Trophoblast cell (in vitro differentiated cells and primary cell): ENCODE measurements around the gene PCIF1.
A peak's percentile ranks its signal among the peaks of the same experiment; 100 is the strongest.

Source experiments
- DNase-seq, 2 donors: peaks; one replicate each; pipeline ENCODE4 v3.0.0-alpha.2; 2016
- H2AFZ ChIP-seq: 2 replicates; pipeline ENCODE4 v1.6.1; 2013; ENCODE audit warnings: low read length, moderate library complexity, mild to moderate bottlenecking; ENCODE audit not compliant: insufficient read depth, poor library complexity
- H2AK5ac ChIP-seq: 2 replicates; pipeline ENCODE4 v1.6.1; 2013; ENCODE audit warnings: mild to moderate bottlenecking, low read length
- H2BK120ac ChIP-seq: 2 replicates; pipeline ENCODE4 v1.6.1; 2013; ENCODE audit warnings: low read length, mild to moderate bottlenecking, moderate library complexity; ENCODE audit not compliant: insufficient read depth, poor library complexity
- H2BK12ac ChIP-seq: 2 replicates; pipeline ENCODE4 v1.6.1; 2013; ENCODE audit warnings: mild to moderate bottlenecking, low read length, moderate library complexity
- H2BK5ac ChIP-seq: 2 replicates; pipeline ENCODE4 v1.6.1; 2013; ENCODE audit warnings: low read length, low read depth, moderate library complexity, mild to moderate bottlenecking; ENCODE audit not compliant: poor library complexity
- H3K14ac ChIP-seq: 2 replicates; pipeline ENCODE4 v1.6.1; 2013; ENCODE audit warnings: mild to moderate bottlenecking, low read length
- H3K18ac ChIP-seq: 2 replicates; pipeline ENCODE4 v1.6.1; 2013; ENCODE audit warnings: mild to moderate bottlenecking, low read length
- H3K23ac ChIP-seq: 2 replicates; pipeline ENCODE4 v1.6.1; 2013; ENCODE audit warnings: low read length
- H3K27ac ChIP-seq: 2 replicates; pipeline ENCODE4 v1.5.1; 2013; ENCODE audit warnings: low read depth, mild to moderate bottlenecking, inconsistent platforms, low read length, moderate library complexity
- H3K27me3 ChIP-seq: 2 replicates; pipeline ENCODE4 v1.6.1; 2013; ENCODE audit warnings: inconsistent platforms, mild to moderate bottlenecking, low read length, moderate library complexity; ENCODE audit not compliant: insufficient read depth
- H3K36me3 ChIP-seq, 2 experiments: 1 replicate in 1 of 2; 2 replicates in 1 of 2; pipeline ENCODE4 v1.6.1; 2013; ENCODE audit warnings: low read length in 2 of 2, mild to moderate bottlenecking in 2 of 2, moderate library complexity in 1 of 2; ENCODE audit not compliant: insufficient read depth in 2 of 2, control insufficient read depth in 1 of 2
- H3K4ac ChIP-seq: 2 replicates; pipeline ENCODE4 v1.6.1; 2013; ENCODE audit warnings: low read depth, mild to moderate bottlenecking, low read length, moderate library complexity
- H3K4me1 ChIP-seq, 2 experiments: 1 replicate in 1 of 2; 2 replicates in 1 of 2; pipeline ENCODE4 v1.6.1; 2013; ENCODE audit warnings: low read length in 2 of 2, mild to moderate bottlenecking in 2 of 2, moderate library complexity in 1 of 2; ENCODE audit not compliant: insufficient read depth in 2 of 2, control insufficient read depth in 1 of 2
- H3K4me2 ChIP-seq: 2 replicates; pipeline ENCODE4 v1.6.1; 2013; ENCODE audit warnings: inconsistent platforms, mild to moderate bottlenecking, low read length, moderate library complexity
- H3K4me3 ChIP-seq: 2 replicates; pipeline ENCODE4 v1.5.1; 2013; ENCODE audit warnings: mild to moderate bottlenecking, low read depth, low read length, inconsistent platforms
- H3K79me1 ChIP-seq: one replicate; pipeline ENCODE4 v1.6.1; 2013; ENCODE audit warnings: low read length
- H3K79me2 ChIP-seq: 2 replicates; pipeline ENCODE4 v1.6.1; 2013; ENCODE audit warnings: low read length, mild to moderate bottlenecking; ENCODE audit not compliant: control insufficient read depth, insufficient read depth, poor library complexity
- H3K9ac ChIP-seq: 2 replicates; pipeline ENCODE4 v1.6.1; 2013; ENCODE audit warnings: mild to moderate bottlenecking, low read length
- H3K9me3 ChIP-seq: 2 replicates; pipeline ENCODE4 v1.6.1; 2013; ENCODE audit warnings: low read depth, mild to moderate bottlenecking, control low read depth, inconsistent platforms, low read length; ENCODE audit not compliant: insufficient read depth
- H4K12ac ChIP-seq: 2 replicates; pipeline ENCODE4 v1.6.1; 2013; ENCODE audit warnings: low read depth, mild to moderate bottlenecking, low read length, moderate library complexity
- H4K8ac ChIP-seq: 2 replicates; pipeline ENCODE4 v1.6.1; 2013; ENCODE audit warnings: low read depth, mild to moderate bottlenecking, low read length, moderate library complexity
- H4K91ac ChIP-seq: one replicate; pipeline ENCODE4 v1.6.1; 2013; ENCODE audit warnings: low read depth, mild to moderate bottlenecking, low read length, moderate library complexity
- WGBS: extraction: QIAGEN DNeasy Blood & Tissue Kit; methylation state at CpG from one replicate; pipeline ENCODE4 v1.1.7; 2013; ENCODE audit warnings: missing lambda C conversion rate; ENCODE audit not compliant: insufficient read length, insufficient coverage; ENCODE audit errors: extremely low coverage; 5-methylcytosine and 5-hydroxymethylcytosine counted together

Gene PCIF1

DNA sequence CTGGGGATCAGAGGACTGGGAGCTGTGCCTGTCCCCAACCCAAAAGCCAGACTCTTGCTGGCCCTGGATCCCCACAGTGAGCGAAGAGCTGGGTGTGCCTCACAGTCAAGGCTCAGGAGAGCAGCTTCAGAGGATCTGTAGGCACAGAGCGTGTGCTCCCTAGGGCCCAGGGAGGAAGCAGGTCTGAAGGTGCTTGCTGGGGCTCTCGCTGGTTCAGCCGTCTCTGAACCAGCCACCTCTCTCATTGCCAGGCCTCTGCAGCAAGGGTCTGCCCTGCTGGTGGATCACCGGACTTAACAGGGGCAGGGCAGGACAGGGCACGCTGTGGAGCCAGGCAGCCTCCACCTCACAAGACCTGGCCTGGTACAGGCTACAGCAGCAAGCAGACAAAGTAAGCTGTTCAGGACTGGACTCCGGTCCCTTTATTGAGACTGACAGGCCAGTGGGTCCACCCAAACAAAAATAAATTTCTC is 13.8 kb downstream of the PCIF1 start:
- H4K12ac ChIP-seq: no peak overlapping the region
- H2AK5ac ChIP-seq: no peak overlapping the region
- no peak overlapping the region for H3K27ac ChIP-seq
- H3K79me1 ChIP-seq: no peaks in the 10 kb centered on the region
- WGBS: no CpG with 5 or more reads among the region's 7 CpGs
- no peak for DNase-seq
- H3K79me2 ChIP-seq: no peaks in the 10 kb centered on the region
- H3K4me2 ChIP-seq: no peak overlapping the region
- no peak overlapping the region for H3K23ac ChIP-seq
- H3K36me3 ChIP-seq: peaks cover 91 to 98% of the 10 kb centered on the region in 2 experiments
- no peak overlapping the region for H3K14ac ChIP-seq
- no peak overlapping the region for H2AFZ ChIP-seq
- no peak overlapping the region for H4K91ac ChIP-seq
- H3K4ac ChIP-seq: no peak overlapping the region
- H2BK120ac ChIP-seq: no peak overlapping the region
- no peak overlapping the region for H4K8ac ChIP-seq
- H3K18ac ChIP-seq: no peak overlapping the region
- no peaks in the 10 kb centered on the region for H3K9me3 ChIP-seq
- no peak overlapping the region for H3K9ac ChIP-seq
- H2BK5ac ChIP-seq: no peak overlapping the region
- no peak overlapping the region for H3K4me3 ChIP-seq
- H3K4me1 ChIP-seq: no peaks in the 10 kb centered on the region
- H3K27me3 ChIP-seq: no peaks in the 10 kb centered on the region
- no peak overlapping the region for H2BK12ac ChIP-seq

DNA sequence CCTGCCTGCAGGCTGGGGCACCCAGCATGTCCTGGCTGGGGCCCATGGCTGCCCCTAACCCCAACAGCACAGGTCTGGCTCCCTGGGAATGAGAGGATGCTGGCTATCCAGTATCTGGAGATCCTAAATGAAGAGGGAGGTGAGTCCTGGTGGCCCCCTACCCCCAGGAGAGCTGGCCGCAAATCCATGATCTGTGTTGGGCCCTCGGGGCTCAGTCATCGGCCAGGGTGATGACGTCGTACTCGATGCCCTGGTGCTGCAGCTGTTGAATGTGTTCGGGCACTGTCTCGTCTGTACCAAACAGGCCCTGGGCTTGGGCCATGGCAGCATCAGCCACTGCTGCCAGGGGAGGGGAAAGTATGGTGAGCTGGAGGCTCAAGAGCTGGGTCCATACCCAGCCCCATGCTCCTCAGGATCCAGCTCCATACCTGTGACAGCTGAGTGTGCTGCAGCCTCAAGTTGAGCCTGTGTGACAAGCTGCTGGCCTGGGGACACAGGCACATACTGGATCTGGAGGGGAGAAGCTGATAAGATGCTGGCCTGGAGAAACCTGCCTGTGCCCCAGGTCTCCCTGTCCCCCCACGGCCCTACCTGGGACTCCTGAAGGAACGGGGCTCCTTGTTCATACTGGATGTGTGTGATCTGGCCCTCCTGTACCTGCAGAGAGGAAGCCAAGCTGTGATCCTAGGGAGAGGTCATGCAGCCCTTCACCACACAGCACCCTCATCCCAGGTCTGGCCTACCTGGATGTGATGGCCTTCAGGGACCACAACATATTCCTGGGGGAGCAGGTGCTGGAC is 14.5 kb downstream of the PCIF1 start:
- H3K27ac ChIP-seq: no peak overlapping the region
- H3K79me1 ChIP-seq: no peaks in the 10 kb centered on the region
- no peak overlapping the region for H3K4me2 ChIP-seq
- H4K91ac ChIP-seq: no peak overlapping the region
- WGBS: no CpG with 5 or more reads among the region's 10 CpGs
- H3K4me1 ChIP-seq: no peaks in the 10 kb centered on the region
- no peak overlapping the region for H4K8ac ChIP-seq
- no peak overlapping the region for H3K23ac ChIP-seq
- H2BK120ac ChIP-seq: no peak overlapping the region
- no peak overlapping the region for H3K18ac ChIP-seq
- H3K4me3 ChIP-seq: no peak overlapping the region
- DNase-seq: no peak
- no peak overlapping the region for H3K14ac ChIP-seq
- peaks cover 91 to 98% of the 10 kb centered on the region in 2 experiments for H3K36me3 ChIP-seq
- H3K4ac ChIP-seq: no peak overlapping the region
- no peaks in the 10 kb centered on the region for H3K27me3 ChIP-seq
- H3K79me2 ChIP-seq: no peaks in the 10 kb centered on the region
- no peak overlapping the region for H3K9ac ChIP-seq
- no peak overlapping the region for H2BK5ac ChIP-seq
- H2AFZ ChIP-seq: no peak overlapping the region
- H2AK5ac ChIP-seq: no peak overlapping the region
- peaks cover 3% of the 10 kb centered on the region for H3K9me3 ChIP-seq
- H2BK12ac ChIP-seq: no peak overlapping the region
- no peak overlapping the region for H4K12ac ChIP-seq

DNA sequence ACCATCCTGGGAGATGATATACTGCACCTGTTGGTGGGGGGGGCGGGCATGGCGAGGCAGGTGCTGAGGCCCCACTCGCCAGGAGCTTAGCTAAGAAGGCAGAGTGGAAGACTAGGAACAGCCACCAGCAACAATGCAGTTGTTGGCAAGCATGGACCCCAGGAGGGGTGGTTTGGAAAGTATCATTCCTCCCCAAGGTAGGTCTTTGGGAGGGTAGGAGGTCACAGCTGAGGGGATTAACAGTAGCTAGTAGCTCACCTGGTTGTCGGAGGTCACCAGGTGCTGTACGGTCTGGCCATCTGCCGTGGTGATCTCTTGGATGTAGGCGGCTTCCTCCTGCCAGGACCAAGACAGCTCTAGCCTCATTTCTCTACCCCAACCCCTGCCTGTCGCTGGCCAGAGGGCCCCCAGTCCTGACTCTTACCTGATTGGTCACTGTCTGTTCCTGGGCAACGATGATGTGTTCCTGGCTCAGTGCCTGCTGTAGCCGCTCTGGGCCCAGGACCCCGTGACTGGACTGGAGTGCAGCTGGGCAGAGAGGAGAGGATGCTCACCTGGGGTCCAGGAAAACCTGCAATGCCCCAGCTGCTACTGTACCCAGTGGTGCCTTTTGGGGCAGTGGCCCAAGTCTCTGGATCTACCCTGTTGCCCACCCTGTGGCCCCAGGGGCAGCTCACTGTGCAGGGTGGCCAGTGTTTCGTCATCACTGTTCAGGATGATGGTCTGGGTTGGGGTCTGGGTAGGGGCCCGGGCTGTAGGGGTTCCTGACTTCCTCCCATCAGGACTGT is 15.3 kb downstream of the PCIF1 start:
- Histone ChIP-seq H2BK12ac (no peak overlapping the region), H4K91ac (no peak overlapping the region), H2BK5ac (no peak overlapping the region), H3K18ac (no peak overlapping the region), H3K36me3 (peaks cover 91 to 92% of the 10 kb centered on the region in 2 experiments), H3K14ac (no peak overlapping the region), H3K23ac (no peak overlapping the region), H4K12ac (no peak overlapping the region), H2AFZ (no peak overlapping the region), H3K27me3 (no peaks in the 10 kb centered on the region), H3K9me3 (peaks cover 3% of the 10 kb centered on the region), H3K4me2 (no peak overlapping the region), H3K79me1 (no peaks in the 10 kb centered on the region), H3K4me3 (no peak overlapping the region), H2AK5ac (no peak overlapping the region), H3K4ac (no peak overlapping the region), H2BK120ac (no peak overlapping the region), H3K4me1 (no peaks in the 10 kb centered on the region), H4K8ac (no peak overlapping the region), H3K79me2 (no peaks in the 10 kb centered on the region), H3K9ac (no peak overlapping the region), H3K27ac (no peak overlapping the region)
- WGBS: no CpG with 5 or more reads among the region's 13 CpGs
- DNase-seq: no peak

DNA sequence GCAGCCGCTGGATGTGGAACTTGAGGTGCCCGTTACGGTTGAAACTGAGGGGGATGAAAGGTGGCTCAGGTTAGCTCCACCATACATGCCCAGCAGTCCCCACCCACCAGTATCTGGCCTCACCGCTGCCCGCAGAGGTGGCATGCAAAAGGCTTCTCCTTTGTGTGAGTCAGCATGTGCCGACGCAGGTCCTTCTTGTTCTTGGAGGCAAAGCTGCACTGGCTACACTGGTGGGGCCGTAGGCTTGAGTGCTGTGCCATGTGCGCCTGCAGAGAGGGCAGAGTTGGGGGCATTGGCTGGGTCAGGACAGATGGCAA is 15.8 kb downstream of the PCIF1 start:
- Histone ChIP-seq H2BK5ac (no peak overlapping the region), H4K8ac (no peak overlapping the region), H4K91ac (no peak overlapping the region), H3K23ac (no peak overlapping the region), H3K14ac (no peak overlapping the region), H2AK5ac (no peak overlapping the region), H3K36me3 (peaks cover 87% of the 10 kb centered on the region in 2 experiments), H3K4me3 (no peak overlapping the region), H3K4me2 (no peak overlapping the region), H3K4ac (no peak overlapping the region), H2AFZ (no peak overlapping the region), H4K12ac (no peak overlapping the region), H3K79me1 (no peaks in the 10 kb centered on the region), H3K18ac (no peak overlapping the region), H3K9me3 (peaks cover 3% of the 10 kb centered on the region), H3K4me1 (no peaks in the 10 kb centered on the region), H3K27ac (no peak overlapping the region), H3K79me2 (no peaks in the 10 kb centered on the region), H3K9ac (no peak overlapping the region), H2BK12ac (no peak overlapping the region), H3K27me3 (no peaks in the 10 kb centered on the region), H2BK120ac (no peak overlapping the region)
- WGBS: no CpG with 5 or more reads among the region's 9 CpGs
- peak; percentile 21 to 44 for DNase-seq
